HG03103 (cell line): Measurements from ENCODE around the gene PRSS36.
"Not testable (repeated sequence)": the region's sequence is repeated elsewhere in the genome, so short reads cannot be mapped to it uniquely, and the experiment has no call there.

Experiments
- ATAC-seq: cut with Tn5 transposase; IDR thresholded peaks from one replicate; pipeline ENCODE4 v1.9.1; 2021; ENCODE audit warnings: low read depth; ENCODE audit not compliant: unreplicated experiment

The PRSS36 gene

GRCh38 chr16:31149894-31150890, at the start of gene PRSS36:
TSS of gene PRSS36 (minus strand) at chr16:31150066. CDS start at chr16:31150035, 31 bp downstream.
- ATAC-seq, result no peak

GRCh38 chr16:31199430-31200041, 49.7 kb upstream of the PRSS36 start:
- no peak for ATAC-seq

- ATAC-seq, result no peak
These were observed 48.5 kb upstream of the PRSS36 start for GRCh38 chr16:31198207-31198882.

- ATAC-seq, result no peak
These were observed 46.6 kb upstream of the PRSS36 start for GRCh38 chr16:31196324-31197088.

GRCh38 chr16:31195861-31196260, 46.0 kb upstream of the PRSS36 start:
- not testable (repeated sequence) for ATAC-seq

- ATAC-seq, result no peak
These were observed 45.0 kb upstream of the PRSS36 start for GRCh38 chr16:31194898-31195297.

- no peak for ATAC-seq
These were observed 44.0 kb upstream of the PRSS36 start for GRCh38 chr16:31193874-31194273.

- ATAC-seq, result no peak
These were observed 43.2 kb upstream of the PRSS36 start for GRCh38 chr16:31192856-31193642.

GRCh38 chr16:31191697-31192428, 42.0 kb upstream of the PRSS36 start:
- ATAC-seq, result no peak

- ATAC-seq, result no peak
These were observed 41.1 kb upstream of the PRSS36 start for GRCh38 chr16:31190818-31191444.

- no peak for ATAC-seq
These were observed 40.2 kb upstream of the PRSS36 start for GRCh38 chr16:31190061-31190460.

- ATAC-seq, result no peak
These were observed 39.5 kb upstream of the PRSS36 start for GRCh38 chr16:31189412-31189778.

- no peak for ATAC-seq
These were observed 38.9 kb upstream of the PRSS36 start for GRCh38 chr16:31188450-31189411.

- ATAC-seq, result no peak
These were observed 37.9 kb upstream of the PRSS36 start for GRCh38 chr16:31187808-31188189.

GRCh38 chr16:31186930-31187807, 37.3 kb upstream of the PRSS36 start:
- no peak for ATAC-seq

GRCh38 chr16:31186176-31186575, 36.3 kb upstream of the PRSS36 start:
- no peak for ATAC-seq

- ATAC-seq, result no peak
These were observed 35.5 kb upstream of the PRSS36 start for GRCh38 chr16:31185339-31185738.
